Fibroblast of lung (primary cell): ENCODE measurements around the gene BCAS3.

Experiments used
- CTCF ChIP-seq, 2 donors: IDR thresholded peaks in 1 of 2; conservative IDR thresholded peaks in 1 of 2; 1 replicate in 1 of 2; 2 replicates in 1 of 2; pipeline ENCODE4 v1.5.1; 2011 to 2012; ENCODE audit warnings: low read length in 2 of 2, control low read depth in 1 of 2, inconsistent platforms in 1 of 2, low read depth in 1 of 2, mild to moderate bottlenecking in 1 of 2
- EZH2 ChIP-seq: IDR thresholded peaks from 2 replicates; pipeline ENCODE4 v1.5.1; 2012; ENCODE audit warnings: low read length, control low read depth, mild to moderate bottlenecking; ENCODE audit errors: missing control alignments

DNA sequence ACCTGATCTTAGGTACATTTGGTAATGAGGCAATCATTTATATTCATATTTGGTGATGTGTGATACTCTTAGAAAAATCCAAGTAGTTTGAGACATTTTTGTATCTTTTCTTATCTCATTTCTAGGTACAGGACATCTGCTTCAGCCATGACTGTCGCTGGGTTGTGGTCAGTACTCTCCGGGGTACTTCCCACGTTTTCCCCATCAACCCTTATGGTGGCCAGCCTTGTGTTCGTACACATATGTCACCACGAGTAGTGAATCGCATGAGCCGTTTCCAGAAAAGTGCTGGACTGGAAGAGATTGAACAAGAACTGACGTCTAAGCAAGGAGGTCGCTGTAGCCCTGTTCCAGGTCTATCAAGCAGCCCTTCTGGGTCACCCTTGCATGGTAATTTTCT is 312.2 kb downstream of the BCAS3 start:
- TF ChIP-seq EZH2 = no peak
- TF ChIP-seq CTCF (conservative IDR thresholded peaks at IDR 0.05 in 1 of 2, IDR thresholded peaks at IDR 0.05 in 1 of 2; ENCODE audit: low read depth in 1 of 2, low read length in 2 of 2) = no peak
